SHP77 treated with DMSO at 0.1 percent for 48 hours (cell line): ENCODE measurements around the gene TNK2.
"Not testable (repeated sequence)": the region's sequence is repeated elsewhere in the genome, so short reads cannot be mapped to it uniquely, and the experiment has no call there.

Experiments used
- DNase-seq: peaks from one replicate; lab custom pipeline; 2025; lab: John Stamatoyannopoulos, UW

TNK2 gene

GRCh38 chr3:195850857-195851543, 57.4 kb downstream of the TNK2 start:
- DNase-seq = peak; percentile 28

- DNase-seq = no peak
Observed at GRCh38 chr3:195849322-195850074, 58.9 kb downstream of the TNK2 start.

GRCh38 chr3:195847055-195847950, 61.0 kb downstream of the TNK2 start:
- no peak for DNase-seq

GRCh38 chr3:195845483-195845882, 62.9 kb downstream of the TNK2 start:
- no peak for DNase-seq

- DNase-seq = no peak
Observed at GRCh38 chr3:195844671-195845218, 63.6 kb downstream of the TNK2 start.

GRCh38 chr3:195839260-195840010, 68.9 kb downstream of the TNK2 start:
- no peak for DNase-seq

GRCh38 chr3:195838714-195839113, 69.6 kb downstream of the TNK2 start:
- DNase-seq = no peak

- no peak for DNase-seq
Observed at GRCh38 chr3:195836476-195837135, 71.7 kb downstream of the TNK2 start.

- DNase-seq = no peak
Observed at GRCh38 chr3:195835791-195836190, 72.6 kb downstream of the TNK2 start.

GRCh38 chr3:195834675-195835583, 73.4 kb downstream of the TNK2 start:
- no peak for DNase-seq

GRCh38 chr3:195829897-195830254, 78.5 kb downstream of the TNK2 start:
- no peak for DNase-seq

- no peak for DNase-seq
Observed at GRCh38 chr3:195828762-195829161, 79.6 kb downstream of the TNK2 start.

GRCh38 chr3:195825857-195826804, 82.2 kb downstream of the TNK2 start:
- no peak for DNase-seq

- DNase-seq = no peak
Observed at GRCh38 chr3:195825191-195825588, 83.2 kb downstream of the TNK2 start.

GRCh38 chr3:195824425-195825190, 83.7 kb downstream of the TNK2 start:
- not testable (repeated sequence) for DNase-seq

GRCh38 chr3:195823999-195824398, 84.4 kb downstream of the TNK2 start:
- no peak for DNase-seq

- DNase-seq = no peak
Observed at GRCh38 chr3:195823280-195823679, 85.1 kb downstream of the TNK2 start.

GRCh38 chr3:195822131-195822696, 86.1 kb downstream of the TNK2 start:
- no peak for DNase-seq
